IMR-90 (cell line): ENCODE results near the gene WNK4. TPM values are rescaled to one million over a fixed set of nuclear protein-coding genes. Genes with fewer than 3 reads are reported as not detected.

Experiments
- ATAC-seq: fragments of 200-7000 bp; cut with Tn5 transposase; 2 replicates; pipeline ENCODE4 v1.9.1; 2020; ENCODE audit warnings: low read depth, mild to moderate bottlenecking, moderate library complexity
- BruUV-seq: library from RNA; stranded (reverse); fragments of 400-500 nt; replicated peaks from 2 replicates; lab custom pipeline; 2021; lab: Mats Ljungman, UMichigan
- CTCF ChIA-PET: fragments of 300-600 bp; formaldehyde crosslinking; extraction: SDS; loops from one replicate; lab custom pipeline; 2021; ENCODE audit warnings: antibody characterized with exemption; lab: Yijun Ruan, JAX
- POLR2A ChIA-PET: fragments of 300-600 bp; sonication (Branson Sonifier 250); formaldehyde crosslinking; loops from one replicate; lab custom pipeline; 2022; ENCODE audit warnings: antibody characterized with exemption; ENCODE audit not compliant: unreplicated experiment; lab: Charles Lee
- DNase-seq: peaks from one replicate; pipeline ENCODE4 v3.0.0; 2013
- H2AFZ ChIP-seq: replicated peaks from 2 replicates; pipeline ENCODE3; 2013; ENCODE audit warnings: low read length, mild to moderate bottlenecking; ENCODE audit not compliant: poor library complexity
- H2AK5ac ChIP-seq: 2 replicates; pipeline ENCODE4 v1.6.1; 2013; ENCODE audit warnings: low read depth, low read length, inconsistent platforms
- H2AK9ac ChIP-seq: replicated peaks from 2 replicates; pipeline ENCODE3; 2013; ENCODE audit warnings: mild to moderate bottlenecking, low read depth, low read length, moderate library complexity; ENCODE audit not compliant: poor library complexity
- H2BK120ac ChIP-seq: 2 replicates; pipeline ENCODE4 v1.6.1; 2013; ENCODE audit warnings: low read depth, low read length, inconsistent platforms
- H2BK15ac ChIP-seq: 3 replicates; pipeline ENCODE4 v1.6.1; 2013; ENCODE audit warnings: low read depth, low read length, inconsistent platforms
- H2BK20ac ChIP-seq: 2 replicates; pipeline ENCODE4 v1.6.1; 2013; ENCODE audit warnings: low read depth, mild to moderate bottlenecking, inconsistent platforms, low read length, moderate library complexity
- H2BK5ac ChIP-seq: 2 replicates; pipeline ENCODE4 v1.6.1; 2013; ENCODE audit warnings: mild to moderate bottlenecking, low read depth, low read length, inconsistent platforms; ENCODE audit not compliant: poor library complexity, severe bottlenecking
- H3K14ac ChIP-seq: replicated peaks from 2 replicates; pipeline ENCODE4 v1.6.1; 2013; ENCODE audit warnings: low read depth, low read length, inconsistent platforms
- H3K18ac ChIP-seq: 2 replicates; pipeline ENCODE4 v1.6.1; 2013; ENCODE audit warnings: low read depth, low read length, control low read depth
- H3K23ac ChIP-seq: 2 replicates; pipeline ENCODE4 v1.6.1; 2013; ENCODE audit warnings: low read depth, low read length, inconsistent platforms
- H3K27ac ChIP-seq: 2 replicates; pipeline ENCODE4 v1.5.1; 2013; ENCODE audit warnings: mild to moderate bottlenecking, control low read depth, low read length; ENCODE audit not compliant: insufficient read depth
- H3K27me3 ChIP-seq: 2 replicates; pipeline ENCODE4 v1.6.1; 2013; ENCODE audit warnings: low read length; ENCODE audit not compliant: control insufficient read depth, insufficient read depth
- H3K36me3 ChIP-seq: 2 replicates; pipeline ENCODE4 v1.6.1; 2013; ENCODE audit warnings: low read length, mixed read lengths; ENCODE audit not compliant: control insufficient read depth, insufficient read depth
- H3K4ac ChIP-seq: 2 replicates; pipeline ENCODE4 v1.6.1; 2013; ENCODE audit warnings: low read depth, low read length, inconsistent platforms
- H3K4me1 ChIP-seq: 2 replicates; pipeline ENCODE4 v1.6.1; 2013; ENCODE audit warnings: low read length, mixed read lengths; ENCODE audit not compliant: control insufficient read depth, insufficient read depth
- H3K4me2 ChIP-seq: 2 replicates; pipeline ENCODE4 v1.6.1; 2013; ENCODE audit warnings: low read depth, mild to moderate bottlenecking, control low read depth, low read length, moderate library complexity
- H3K4me3 ChIP-seq: 2 replicates; pipeline ENCODE4 v1.5.1; 2013; ENCODE audit warnings: low read depth, mild to moderate bottlenecking, control low read depth, low read length, moderate library complexity; ENCODE audit not compliant: insufficient read depth
- H3K56ac ChIP-seq: 2 replicates; pipeline ENCODE4 v1.6.1; 2013; ENCODE audit warnings: low read length, inconsistent platforms; ENCODE audit not compliant: insufficient read depth; ENCODE audit errors: extremely low read depth
- H3K79me1 ChIP-seq, 2 experiments: 2 replicates each; pipeline ENCODE4 v1.6.1; 2013; ENCODE audit warnings: low read length in 2 of 2, inconsistent platforms in 1 of 2, low read depth in 1 of 2
- H3K9ac ChIP-seq: 2 replicates; pipeline ENCODE4 v1.6.1; 2013; ENCODE audit warnings: low read depth, low read length, control low read depth
- H3K9me1 ChIP-seq: 2 replicates; pipeline ENCODE4 v1.6.1; 2013; ENCODE audit warnings: low read length, inconsistent platforms; ENCODE audit not compliant: insufficient read depth
- H3K9me3 ChIP-seq: 2 replicates; pipeline ENCODE4 v1.6.1; 2013; ENCODE audit warnings: low read length; ENCODE audit not compliant: control insufficient read depth, insufficient read depth
- H4K20me1 ChIP-seq: 2 replicates; pipeline ENCODE4 v1.6.1; 2013; ENCODE audit warnings: low read length, inconsistent platforms; ENCODE audit not compliant: insufficient read depth
- H4K5ac ChIP-seq: 2 replicates; pipeline ENCODE4 v1.6.1; 2013; ENCODE audit warnings: mild to moderate bottlenecking, low read depth, low read length, control low read depth
- H4K8ac ChIP-seq, 2 experiments: 2 replicates each; pipeline ENCODE4 v1.6.1; 2013; ENCODE audit warnings: low read depth in 2 of 2, low read length in 2 of 2, control low read depth in 1 of 2, inconsistent platforms in 1 of 2
- H4K91ac ChIP-seq: 2 replicates; pipeline ENCODE4 v1.6.1; 2013; ENCODE audit warnings: low read depth, low read length, inconsistent platforms; ENCODE audit not compliant: insufficient read depth
- BHLHE40 ChIP-seq: fragments of 150-350 bp; IDR thresholded peaks from 2 replicates; pipeline ENCODE4 v1.6.1; 2016; ENCODE audit warnings: mild to moderate bottlenecking, low read depth, low read length
- WGBS, 2 experiments: methylation state at CpG; one replicate each; pipeline versions ENCODE4 v1.1.5 to v1.1.7; 2013; ENCODE audit warnings: missing lambda C conversion rate in 2 of 2; ENCODE audit not compliant: insufficient read length in 1 of 2; ENCODE audit errors: extremely low coverage in 2 of 2; 5-methylcytosine and 5-hydroxymethylcytosine counted together
- dilution Hi-C: fragments of 300-500 bp; cut with HindIII; formaldehyde crosslinking; loops from one replicate; pipeline ENCODE4 v1.14.3; 2018; ENCODE audit warnings: low sequenced_read_pairs; ENCODE audit not compliant: unreplicated experiment
- in situ Hi-C: fragments of 300-500 bp; cut with MboI; formaldehyde crosslinking; loops from 3 replicates; pipeline ENCODE4 v1.14.3; 2019; ENCODE audit warnings: low sequenced_read_pairs, inconsistent platforms, mixed read lengths
- intact Hi-C: fragments of 100-400 bp; cut with micrococcal nuclease; formaldehyde crosslinking; loops from 2 replicates; pipeline ENCODE4 v1.10.0; 2022
- polyA plus RNA-seq, 3 experiments: library from polyadenylated mRNA; depleted of rRNA; stranded (reverse); fragments of >200 nt; gene quantifications; 2 replicates each; pipeline ENCODE4 v1.2.3, GENCODE V29; 2012; ENCODE audit warnings: low replicate concordance in 1 of 3
- total RNA-seq: library from RNA; depleted of rRNA; stranded (reverse); fragments of >200 nt; gene quantifications from 2 replicates; pipeline ENCODE4 v1.2.3, GENCODE V29; 2012
- TF ChIP-seq, protein P1 (sequence below): fragments of 150-350 bp; IDR thresholded peaks from 2 replicates; pipeline ENCODE4 v1.6.1; 2017; ENCODE audit warnings: mild to moderate bottlenecking, antibody characterized with exemption, low read length, low read depth

Gene WNK4
- total and polyA plus RNA-seq, 2 of the 4 experiments (the other 2 are of a cell fraction) = 1.3 to 15.1 TPM

DNA sequence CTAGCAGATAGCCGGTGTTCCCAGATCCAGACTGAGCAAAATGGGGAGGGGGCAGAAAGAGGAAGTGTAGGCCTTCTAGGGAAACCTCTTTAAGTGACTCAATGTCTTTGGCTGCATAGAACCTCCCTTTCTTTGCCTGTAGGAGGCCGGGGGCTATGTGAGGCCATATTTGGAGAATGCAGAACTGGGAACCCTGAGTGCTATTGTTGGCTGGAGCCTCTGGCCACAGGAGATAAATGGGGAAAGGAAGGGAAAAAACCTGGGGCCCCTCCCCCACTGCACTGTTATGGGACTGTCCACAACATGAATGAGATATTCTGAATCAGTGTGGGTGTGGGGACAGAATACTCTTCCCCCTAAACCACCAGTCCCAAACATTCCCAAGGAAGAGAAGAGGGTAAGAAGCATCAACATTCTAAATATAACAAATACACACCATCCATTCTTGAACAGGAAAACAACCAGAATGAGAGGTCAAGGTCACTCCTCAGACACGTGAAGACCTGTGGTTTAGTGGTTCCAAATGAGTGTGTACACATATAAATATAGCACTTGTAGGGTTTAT is 4.8 kb upstream of the WNK4 start:
- Histone ChIP-seq H2BK20ac (peak overlapping the region; percentile 81; the same call in 1 of the 2 replicates), H4K8ac (0 out of 4 replicates have a peak overlapping the region, but pooled peaks of 1 of the 2 experiments have one; percentile 52), H3K9ac (no peak overlapping the region), H3K14ac (no peak overlapping the region), H3K18ac (no peak overlapping the region), H2AK5ac (peak overlapping the region; percentile 88; the same call in 1 of the 2 replicates), H3K4me1 (peaks cover 4% of the 10 kb centered on the region), H3K4me2 (no peak overlapping the region), H4K20me1 (no peaks in the 10 kb centered on the region), H2BK5ac (peak overlapping the region; percentile 90), H3K23ac (peak overlapping the region; percentile 44; the same call in 1 of the 2 replicates), H4K91ac (peak overlapping the region; percentile 51; the same call in 1 of the 2 replicates), H3K56ac (no peak overlapping the region), H3K4me3 (no peak overlapping the region), H3K36me3 (peaks cover 27% of the 10 kb centered on the region), H3K4ac (peak overlapping the region; percentile 96), H2BK15ac (peak overlapping the region; percentile 98; the same call in 1 of the 3 replicates), H3K79me1 (peaks cover 16 to 40% of the 10 kb centered on the region in 2 experiments; a peak in 3 of 4 replicates), H2AK9ac (peak overlapping the region; percentile 71), H3K27me3 (no peaks in the 10 kb centered on the region), H4K5ac (no peak overlapping the region), H2BK120ac (peak overlapping the region; percentile 64), H3K9me3 (no peaks in the 10 kb centered on the region), H2AFZ (no peak overlapping the region), H3K9me1 (peaks cover 10% of the 10 kb centered on the region; the same call in 1 of the 2 replicates), H3K27ac (no peak overlapping the region)
- ChIA-PET POLR2A (no interaction called here), CTCF (no interaction called here)
- no peak for ATAC-seq
- in situ Hi-C loops (no loop called here), intact Hi-C loops (no loop called here), dilution Hi-C loops (no loop called here)
- peak; percentile 53; the same call in 1 of the 2 replicates for TF ChIP-seq BHLHE40
- TF ChIP-seq, protein P1, sequence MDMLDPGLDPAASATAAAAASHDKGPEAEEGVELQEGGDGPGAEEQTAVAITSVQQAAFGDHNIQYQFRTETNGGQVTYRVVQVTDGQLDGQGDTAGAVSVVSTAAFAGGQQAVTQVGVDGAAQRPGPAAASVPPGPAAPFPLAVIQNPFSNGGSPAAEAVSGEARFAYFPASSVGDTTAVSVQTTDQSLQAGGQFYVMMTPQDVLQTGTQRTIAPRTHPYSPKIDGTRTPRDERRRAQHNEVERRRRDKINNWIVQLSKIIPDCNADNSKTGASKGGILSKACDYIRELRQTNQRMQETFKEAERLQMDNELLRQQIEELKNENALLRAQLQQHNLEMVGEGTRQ = no peak
- WGBS, 2 experiments = 75% methylated on average over 1 of the region's 3 CpGs; no CpG with 5 or more reads in 1 of the 2 experiments
- BruUV-seq = no TSS peak
- DNase-seq = peak; percentile 66
